Endothelial cell of umbilical vein (primary cell): ENCODE results near the gene NFIC.

Experiments
- EZH2 ChIP-seq: IDR thresholded peaks from 2 replicates; pipeline ENCODE4 v1.6.1; 2012; ENCODE audit warnings: borderline replicate concordance, low read depth, mild to moderate bottlenecking, moderate library complexity, low read length, inconsistent platforms; ENCODE audit not compliant: severe bottlenecking
- FOS ChIP-seq: IDR thresholded peaks from 2 replicates; pipeline ENCODE4 v1.6.1; 2011; ENCODE audit warnings: mild to moderate bottlenecking, low read length, moderate library complexity, borderline replicate concordance; ENCODE audit not compliant: insufficient read depth
- JUN ChIP-seq: IDR thresholded peaks from 2 replicates; pipeline ENCODE4 v1.6.1; 2011; ENCODE audit warnings: borderline replicate concordance, low read depth; ENCODE audit not compliant: insufficient read length, insufficient read depth
- MYC ChIP-seq: IDR thresholded peaks from one replicate; pipeline ENCODE4 v1.6.1; 2011; ENCODE audit warnings: mild to moderate bottlenecking, low read depth, low read length
- POLR2A ChIP-seq: IDR thresholded peaks from 2 replicates; pipeline ENCODE4 v1.6.1; 2012; ENCODE audit warnings: low read depth, mild to moderate bottlenecking, control low read depth, low read length
- POLR2AphosphoS5 ChIP-seq: IDR thresholded peaks from 2 replicates; pipeline ENCODE4 v1.6.1; 2012; ENCODE audit warnings: low read depth, mild to moderate bottlenecking, control low read depth, low read length, moderate library complexity; ENCODE audit not compliant: insufficient read depth
- TF ChIP-seq, protein P1 (sequence below), 2 donors: IDR thresholded peaks; 1 replicate in 1 of 2; 2 replicates in 1 of 2; pipeline ENCODE4 v1.5.1; 2011; ENCODE audit warnings: low read length in 2 of 2, mild to moderate bottlenecking in 2 of 2, moderate library complexity in 2 of 2, control low read depth in 1 of 2, inconsistent platforms in 1 of 2, low read depth in 1 of 2; ENCODE audit not compliant: insufficient read depth in 1 of 2; ENCODE audit errors: extremely low read depth in 1 of 2
- TF ChIP-seq, protein P2 (sequence below): IDR thresholded peaks from 2 replicates; pipeline ENCODE4 v1.6.1; 2011; ENCODE audit not compliant: insufficient read depth, insufficient read length

DNA sequence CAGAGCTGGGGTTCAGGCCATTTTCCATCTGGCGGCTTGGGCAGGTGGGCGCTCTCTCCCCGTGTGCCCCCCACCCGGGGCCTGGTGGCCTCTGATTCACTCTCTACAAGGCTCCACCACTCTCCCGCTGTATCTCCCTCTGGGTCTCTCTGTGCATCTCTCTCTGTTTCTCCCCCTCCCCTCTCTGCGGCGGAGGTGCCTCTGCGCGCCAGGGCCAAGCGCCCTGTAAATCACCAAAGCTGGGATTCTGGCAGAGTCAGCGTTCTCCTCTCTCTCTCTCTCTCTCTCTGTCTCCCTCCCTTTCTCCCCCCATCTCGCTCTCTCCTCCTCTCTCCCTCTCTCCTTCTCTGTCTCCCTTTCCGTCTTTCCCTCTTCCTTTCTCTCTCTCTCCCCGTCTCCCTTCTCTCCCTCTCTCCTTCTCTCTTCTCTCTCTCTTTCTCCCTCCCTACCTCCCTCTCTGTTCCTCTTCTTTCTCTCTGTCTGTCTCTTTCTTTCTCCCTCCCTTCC lies 3.9 kb downstream of the NFIC start:
- no peak for TF ChIP-seq EZH2
- TF ChIP-seq, protein P1, sequence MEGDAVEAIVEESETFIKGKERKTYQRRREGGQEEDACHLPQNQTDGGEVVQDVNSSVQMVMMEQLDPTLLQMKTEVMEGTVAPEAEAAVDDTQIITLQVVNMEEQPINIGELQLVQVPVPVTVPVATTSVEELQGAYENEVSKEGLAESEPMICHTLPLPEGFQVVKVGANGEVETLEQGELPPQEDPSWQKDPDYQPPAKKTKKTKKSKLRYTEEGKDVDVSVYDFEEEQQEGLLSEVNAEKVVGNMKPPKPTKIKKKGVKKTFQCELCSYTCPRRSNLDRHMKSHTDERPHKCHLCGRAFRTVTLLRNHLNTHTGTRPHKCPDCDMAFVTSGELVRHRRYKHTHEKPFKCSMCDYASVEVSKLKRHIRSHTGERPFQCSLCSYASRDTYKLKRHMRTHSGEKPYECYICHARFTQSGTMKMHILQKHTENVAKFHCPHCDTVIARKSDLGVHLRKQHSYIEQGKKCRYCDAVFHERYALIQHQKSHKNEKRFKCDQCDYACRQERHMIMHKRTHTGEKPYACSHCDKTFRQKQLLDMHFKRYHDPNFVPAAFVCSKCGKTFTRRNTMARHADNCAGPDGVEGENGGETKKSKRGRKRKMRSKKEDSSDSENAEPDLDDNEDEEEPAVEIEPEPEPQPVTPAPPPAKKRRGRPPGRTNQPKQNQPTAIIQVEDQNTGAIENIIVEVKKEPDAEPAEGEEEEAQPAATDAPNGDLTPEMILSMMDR (IDR thresholded peaks at IDR 0.05; ENCODE audit: extremely low read depth in 1 of 2, insufficient read depth in 1 of 2, low read depth in 1 of 2, low read length in 2 of 2), result no peak
- TF ChIP-seq, protein P2, sequence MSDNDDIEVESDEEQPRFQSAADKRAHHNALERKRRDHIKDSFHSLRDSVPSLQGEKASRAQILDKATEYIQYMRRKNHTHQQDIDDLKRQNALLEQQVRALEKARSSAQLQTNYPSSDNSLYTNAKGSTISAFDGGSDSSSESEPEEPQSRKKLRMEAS, result no peak
- TF ChIP-seq POLR2A, result no peak
- TF ChIP-seq POLR2AphosphoS5, result no peak
- no peak for TF ChIP-seq FOS
- TF ChIP-seq JUN, result no peak
- no peak for TF ChIP-seq MYC
